DND-41 (cell line): Measurements from ENCODE around the gene MTA2.
A peak's percentile ranks its signal among the peaks of the same experiment; 100 is the strongest.

ENCODE experiments used
- ATAC-seq: fragments of 200-7000 bp; cut with Tn5 transposase; 3 replicates; pipeline ENCODE4 v1.9.1; 2021; ENCODE audit warnings: low read depth; ENCODE audit not compliant: insufficient read depth
- DNase-seq: peaks from one replicate; pipeline ENCODE4 v3.0.0-alpha.2; 2020
- H2AFZ ChIP-seq: 2 replicates; pipeline ENCODE4 v1.6.0; 2012; ENCODE audit warnings: low read depth, low read length
- H3K27ac ChIP-seq: 2 replicates; pipeline ENCODE4 v1.5.1; 2012; ENCODE audit warnings: low read length, inconsistent platforms
- H3K27me3 ChIP-seq: fragments of 200-600 bp; sonication (generic); 2 replicates; pipeline ENCODE4 v1.6.0; 2012; ENCODE audit warnings: low read length, mild to moderate bottlenecking, inconsistent platforms; ENCODE audit not compliant: insufficient read depth, poor library complexity
- H3K36me3 ChIP-seq: 2 replicates; pipeline ENCODE4 v1.5.1; 2012; ENCODE audit warnings: low read length, inconsistent platforms; ENCODE audit not compliant: insufficient read depth
- H3K4me1 ChIP-seq: 2 replicates; pipeline ENCODE4 v1.5.1; 2012; ENCODE audit warnings: mild to moderate bottlenecking, low read length; ENCODE audit not compliant: insufficient read depth
- H3K4me2 ChIP-seq: 2 replicates; pipeline ENCODE4 v1.6.0; 2012; ENCODE audit warnings: mild to moderate bottlenecking, moderate library complexity, low read length, inconsistent platforms; ENCODE audit not compliant: insufficient read depth
- H3K4me3 ChIP-seq, 2 experiments: fragments of 200-600 bp in 1 of 2; shearing (Covaris generic) in 1 of 2; 2 replicates each; pipeline ENCODE4 v1.5.1; 2012 to 2016; ENCODE audit warnings: inconsistent platforms in 2 of 2, low read length in 2 of 2, mild to moderate bottlenecking in 2 of 2, low read depth in 1 of 2, moderate library complexity in 1 of 2
- H3K79me2 ChIP-seq: 2 replicates; pipeline ENCODE4 v1.6.0; 2012; ENCODE audit warnings: low read length, inconsistent platforms; ENCODE audit not compliant: insufficient read depth
- H3K9ac ChIP-seq: 2 replicates; pipeline ENCODE4 v1.6.0; 2012; ENCODE audit warnings: low read depth, mild to moderate bottlenecking, inconsistent platforms, low read length, moderate library complexity
- H3K9me3 ChIP-seq: 2 replicates; pipeline ENCODE4 v1.5.1; 2012; ENCODE audit warnings: low read length, moderate library complexity, mild to moderate bottlenecking, inconsistent platforms; ENCODE audit not compliant: insufficient read depth, severe bottlenecking
- H4K20me1 ChIP-seq: 2 replicates; pipeline ENCODE4 v1.6.0; 2012; ENCODE audit warnings: low read length; ENCODE audit not compliant: insufficient read depth
- CTCF ChIP-seq: IDR thresholded peaks from 2 replicates; pipeline ENCODE4 v1.5.1; 2012; ENCODE audit warnings: borderline replicate concordance, low read length, moderate library complexity, mild to moderate bottlenecking; ENCODE audit not compliant: poor library complexity, severe bottlenecking; ENCODE audit errors: extremely low read depth
- EZH2 ChIP-seq: IDR thresholded peaks from 3 replicates; pipeline ENCODE4 v1.6.1; 2012; ENCODE audit warnings: borderline replicate concordance, low read depth, mild to moderate bottlenecking, moderate library complexity, low read length, inconsistent platforms; ENCODE audit not compliant: severe bottlenecking

The MTA2 gene

DNA sequence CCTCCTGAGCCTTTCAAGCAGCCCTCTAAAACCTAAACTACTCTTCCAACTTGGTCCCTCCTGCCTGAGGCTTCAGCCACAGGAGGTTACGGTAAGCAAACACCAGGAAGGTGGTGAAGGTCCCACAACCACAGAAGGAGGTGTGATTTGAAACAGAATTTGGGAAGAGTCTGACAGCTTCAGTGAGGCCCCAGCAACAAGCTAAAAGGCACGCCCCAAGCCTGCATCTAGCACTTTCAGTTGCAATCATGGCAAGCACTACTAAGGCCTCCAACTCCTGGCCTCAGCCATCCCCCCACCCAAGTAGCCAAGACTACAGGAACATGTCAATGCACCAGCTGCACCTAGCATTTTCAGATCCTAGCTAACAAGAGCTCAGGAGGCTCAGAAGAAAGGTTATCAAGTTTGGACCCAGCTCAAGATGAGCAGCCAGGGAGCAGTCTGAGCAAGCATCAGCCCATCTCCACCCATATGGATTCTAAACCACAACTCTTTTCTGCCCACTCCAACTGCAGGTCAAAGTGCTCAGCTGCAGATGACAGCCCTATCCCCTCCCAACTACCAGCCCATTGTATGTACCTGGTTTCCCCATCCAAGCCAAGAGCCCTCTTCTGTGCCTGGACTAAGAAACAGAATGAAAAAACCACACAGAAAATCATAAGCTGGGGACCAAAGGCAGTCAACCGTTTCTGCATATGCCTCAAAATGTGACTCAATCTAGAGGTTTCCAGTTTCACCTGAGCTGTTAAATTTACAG, 44.6 kb downstream of the MTA2 start:
- peak; percentile 41 for ATAC-seq
- peaks cover 6% of the 10 kb centered on the region; the same call in 1 of the 2 replicates for H3K79me2 ChIP-seq
- H3K36me3 ChIP-seq = peaks cover 43% of the 10 kb centered on the region
- H3K27me3 ChIP-seq = no peaks in the 10 kb centered on the region
- H3K4me2 ChIP-seq = peak overlapping the region; percentile 59
- TF ChIP-seq EZH2 = no peak
- no peak for TF ChIP-seq CTCF
- H3K4me1 ChIP-seq = peaks cover 79% of the 10 kb centered on the region
- peak overlapping the region; percentile 92 for H3K27ac ChIP-seq
- H3K4me3 ChIP-seq = no peak overlapping the region
- peaks cover 39% of the 10 kb centered on the region for H4K20me1 ChIP-seq
- H3K9me3 ChIP-seq = no peaks in the 10 kb centered on the region
- DNase-seq = peak; percentile 72
- no peak overlapping the region for H2AFZ ChIP-seq
- peak overlapping the region; percentile 46 for H3K9ac ChIP-seq

DNA sequence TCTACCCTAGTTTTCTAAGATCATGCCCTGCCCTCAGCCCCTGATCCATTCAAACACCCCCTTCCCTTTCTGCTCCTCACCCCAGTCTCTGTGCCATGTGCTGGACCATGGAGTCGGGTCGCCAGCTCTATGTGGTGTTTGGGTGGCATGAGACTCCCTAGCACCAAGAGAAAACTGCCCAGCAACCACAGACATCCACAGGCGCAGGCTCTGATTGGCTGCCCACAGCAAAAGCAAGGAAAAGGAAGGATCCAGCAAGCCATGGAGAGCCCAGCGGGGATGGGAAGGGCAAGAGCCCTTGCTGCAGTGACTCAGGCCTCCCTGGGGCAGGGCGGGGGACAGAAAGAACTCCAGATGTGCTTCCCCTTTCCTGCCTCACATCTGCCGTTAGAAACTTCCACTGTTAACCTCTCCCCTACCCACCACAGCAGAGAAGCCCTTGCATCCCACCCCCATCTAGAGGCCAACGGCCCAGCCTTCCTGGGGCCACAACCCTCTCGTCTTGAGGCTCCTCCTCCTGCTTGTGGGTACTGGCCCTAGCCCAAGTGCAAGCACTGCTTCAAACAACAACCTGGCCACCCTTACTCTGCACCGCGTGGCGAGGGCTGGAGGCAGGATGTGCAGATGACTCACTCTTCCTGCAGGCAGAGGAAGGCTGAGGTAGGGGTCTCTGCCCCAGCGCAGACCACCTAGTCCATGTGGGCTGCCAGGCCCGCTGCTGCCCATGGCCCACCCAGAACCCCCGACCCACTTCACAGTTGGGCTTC, 45.4 kb downstream of the MTA2 start:
- H3K36me3 ChIP-seq = peaks cover 36% of the 10 kb centered on the region
- H3K9me3 ChIP-seq = no peaks in the 10 kb centered on the region
- peak overlapping the region; percentile 46 for H3K9ac ChIP-seq
- H3K4me3 ChIP-seq = peak overlapping the region in 1 of 2 experiments; percentile 42; a peak in 2 of 4 replicates
- peaks cover 39% of the 10 kb centered on the region for H4K20me1 ChIP-seq
- peaks cover 76% of the 10 kb centered on the region for H3K4me1 ChIP-seq
- H2AFZ ChIP-seq = no peak overlapping the region
- peaks cover 6% of the 10 kb centered on the region; the same call in 1 of the 2 replicates for H3K79me2 ChIP-seq
- DNase-seq (peak; percentile 95), ATAC-seq (peak; percentile 89)
- H3K27me3 ChIP-seq = no peaks in the 10 kb centered on the region
- peak overlapping the region; percentile 92 for H3K27ac ChIP-seq
- no peak for TF ChIP-seq EZH2
- TF ChIP-seq CTCF = peak; percentile 30
- H3K4me2 ChIP-seq = peak overlapping the region; percentile 59

GRCh38 chr11:62555464-62556107, 46.1 kb downstream of the MTA2 start:
- Histone ChIP-seq H3K4me3 (peak overlapping the region in 1 of 2 experiments; percentile 42; a peak in 2 of 4 replicates), H3K9me3 (no peaks in the 10 kb centered on the region), H3K4me1 (peaks cover 71% of the 10 kb centered on the region), H3K9ac (peak overlapping the region; percentile 46), H3K36me3 (peaks cover 30% of the 10 kb centered on the region), H4K20me1 (peaks cover 35% of the 10 kb centered on the region), H3K27me3 (no peaks in the 10 kb centered on the region), H3K4me2 (peak overlapping the region; percentile 59), H3K79me2 (peaks cover 3% of the 10 kb centered on the region; the same call in 1 of the 2 replicates), H3K27ac (peak overlapping the region; percentile 92), H2AFZ (no peak overlapping the region)
- TF ChIP-seq EZH2 (no peak), CTCF (no peak)
- peak; percentile 27 for ATAC-seq
- peak; percentile 62 for DNase-seq
